ENCODE data around the gene BNIPL. TPM values are rescaled to one million over a fixed set of nuclear protein-coding genes. Genes with fewer than 3 reads are reported as not detected.

Gene BNIPL
- total RNA-seq, 2 experiments from 2014 or later = 0.64 to 1.3 TPM

GRCh38 chr1:151072224-151072623, 35.8 kb downstream of the BNIPL start:
- Mint-ChIP-seq H3K4me1 (ENCODE audit: low read depth) (peaks cover 15% of the 10 kb centered on the region), H3K4me3 (no peak overlapping the region), H3K9me3 (no peaks in the 10 kb centered on the region), H3K36me3 (peaks cover 10% of the 10 kb centered on the region), H3K27me3 (no peaks in the 10 kb centered on the region), H3K27ac (peak overlapping the region; percentile 100)
- no peak for DNase-seq
- POLR2A ChIA-PET = interaction anchor here (0.6 to 1.1 kb wide), 3 partner anchors 79 to 493 kb away, joined by 3 to 4 read pairs (median 3); partner anchors contain the start of gene MCL1
- CTCF ChIA-PET = interaction anchor here (0.6 to 3.5 kb wide), 9 partner anchors 14 to 558 kb away, joined by 3 to 56 read pairs (median 4); partner anchors contain the start of genes CDC42SE1, MLLT11, TNFAIP8L2 and VPS72
- intact Hi-C loops (cut with micrococcal nuclease) = no loop called here

- POLR2A ChIA-PET = no interaction called here
- Mint-ChIP-seq H3K27ac (no peak overlapping the region), H3K4me3 (no peak overlapping the region), H3K4me1 (ENCODE audit: low read depth) (no peaks in the 10 kb centered on the region), H3K27me3 (no peaks in the 10 kb centered on the region), H3K9me3 (no peaks in the 10 kb centered on the region), H3K36me3 (peaks cover 3% of the 10 kb centered on the region)
- intact Hi-C loops (cut with micrococcal nuclease) = no loop called here
- no peak for DNase-seq
- CTCF ChIA-PET = interaction anchor here (0.7 to 1.6 kb wide), 4 partner anchors 14 to 62 kb away, joined by 3 to 8 read pairs (median 4); partner anchors contain the start of gene CDC42SE1
These were observed 49.7 kb downstream of the BNIPL start for GRCh38 chr1:151085953-151086559.

Other genes with a start within 250 kb of the BNIPL start
- 1 to 10 TPM; 1.4 to 1.7 TPM for gene CTSK, start 228.3 kb upstream of the BNIPL start, total RNA-seq
- 10 to 100 TPM; 31.1 to 32.3 TPM for gene ARNT, start 160.0 kb upstream of the BNIPL start, total RNA-seq
- gene CTXND2, start 149.4 kb upstream of the BNIPL start, total RNA-seq = not detected
- 10 to 100 TPM; 42.3 to 50.0 TPM for gene SETDB1, start 110.2 kb upstream of the BNIPL start, total RNA-seq
- gene CERS2, start 61.8 kb upstream of the BNIPL start, total RNA-seq = 100 to 1,000 TPM; 153 to 160 TPM
- under 1 TPM in 1 of 2 experiments, not detected in 1; 0.19 TPM for gene ANXA9, start 54.3 kb upstream of the BNIPL start, total RNA-seq
- gene MINDY1, start 29.7 kb upstream of the BNIPL start, total RNA-seq = 10 to 100 TPM; 16.4 to 18.3 TPM
- 10 to 100 TPM; 12.5 to 17.5 TPM for gene PRUNE1, start 28.1 kb upstream of the BNIPL start, total RNA-seq
- 1 to 10 TPM; 1.5 to 1.8 TPM for gene C1orf56, start 11.2 kb downstream of the BNIPL start, total RNA-seq
- gene CDC42SE1, start 23.0 kb downstream of the BNIPL start, total RNA-seq = 100 to 1,000 TPM; 135 to 136 TPM
- 1 to 10 TPM; 1.9 to 2.4 TPM for gene MLLT11, start 23.8 kb downstream of the BNIPL start, total RNA-seq
- 10 to 100 TPM; 13.6 to 14.9 TPM for gene GABPB2, start 34.2 kb downstream of the BNIPL start, total RNA-seq
- 1 to 10 TPM; 1.9 to 2.5 TPM for gene SEMA6C, start 110.0 kb downstream of the BNIPL start, total RNA-seq
- 10 to 100 TPM; 24.2 to 26.7 TPM for gene TNFAIP8L2, start 120.1 kb downstream of the BNIPL start, total RNA-seq
- gene LYSMD1, start 129.3 kb downstream of the BNIPL start, total RNA-seq = 1 to 10 TPM; 1.8 to 2.6 TPM
- 10 to 100 TPM; 67.5 to 67.8 TPM for gene SCNM1, start 129.6 kb downstream of the BNIPL start, total RNA-seq
- gene TMOD4, start 139.4 kb downstream of the BNIPL start, total RNA-seq = 1 to 10 TPM; 1.7 to 2.7 TPM
- gene VPS72, start 153.6 kb downstream of the BNIPL start, total RNA-seq = 10 to 100 TPM; 77.6 to 80.4 TPM
- gene PIP5K1A, start 162.0 kb downstream of the BNIPL start, total RNA-seq = 10 to 100 TPM; 78.6 to 84.3 TPM
- 100 to 1,000 TPM; 212 to 227 TPM for gene PSMD4, start 218.1 kb downstream of the BNIPL start, total RNA-seq
- gene ZNF687, start 245.7 kb downstream of the BNIPL start, total RNA-seq = 10 to 100 TPM; 27.1 to 27.2 TPM